ENCODE measurements around the gene MOGAT1. TPM values are rescaled to one million over a fixed set of nuclear protein-coding genes. Genes with fewer than 3 reads are reported as not detected.

MOGAT1 gene
- total and polyA plus RNA-seq, 2 of the 8 experiments (the other 6 are each of a cell fraction or from before 2014, with no cell fraction given), result 0.11 to 0.67 TPM

DNA sequence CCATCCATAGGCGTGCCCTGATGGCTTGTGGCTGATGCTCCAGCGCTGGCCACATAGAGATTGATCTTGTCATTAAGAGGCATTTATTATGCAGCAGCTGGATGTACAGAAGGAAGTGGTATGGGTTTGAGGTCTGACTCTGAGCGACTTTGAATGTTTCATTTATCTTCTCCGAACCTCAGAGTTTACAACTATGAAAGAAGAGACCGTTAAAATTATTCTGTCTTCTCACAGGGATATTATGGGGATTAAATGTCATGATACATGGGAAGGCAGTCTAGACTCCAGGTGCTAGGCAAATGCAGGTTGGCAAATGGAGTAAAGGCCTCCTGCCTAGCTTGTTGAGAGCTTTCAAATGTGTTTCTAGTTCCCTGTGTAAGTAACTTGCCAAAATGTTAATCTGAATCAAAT lies 30.3 kb downstream of the MOGAT1 start (continued):
- TF ChIP-seq, protein P1, sequence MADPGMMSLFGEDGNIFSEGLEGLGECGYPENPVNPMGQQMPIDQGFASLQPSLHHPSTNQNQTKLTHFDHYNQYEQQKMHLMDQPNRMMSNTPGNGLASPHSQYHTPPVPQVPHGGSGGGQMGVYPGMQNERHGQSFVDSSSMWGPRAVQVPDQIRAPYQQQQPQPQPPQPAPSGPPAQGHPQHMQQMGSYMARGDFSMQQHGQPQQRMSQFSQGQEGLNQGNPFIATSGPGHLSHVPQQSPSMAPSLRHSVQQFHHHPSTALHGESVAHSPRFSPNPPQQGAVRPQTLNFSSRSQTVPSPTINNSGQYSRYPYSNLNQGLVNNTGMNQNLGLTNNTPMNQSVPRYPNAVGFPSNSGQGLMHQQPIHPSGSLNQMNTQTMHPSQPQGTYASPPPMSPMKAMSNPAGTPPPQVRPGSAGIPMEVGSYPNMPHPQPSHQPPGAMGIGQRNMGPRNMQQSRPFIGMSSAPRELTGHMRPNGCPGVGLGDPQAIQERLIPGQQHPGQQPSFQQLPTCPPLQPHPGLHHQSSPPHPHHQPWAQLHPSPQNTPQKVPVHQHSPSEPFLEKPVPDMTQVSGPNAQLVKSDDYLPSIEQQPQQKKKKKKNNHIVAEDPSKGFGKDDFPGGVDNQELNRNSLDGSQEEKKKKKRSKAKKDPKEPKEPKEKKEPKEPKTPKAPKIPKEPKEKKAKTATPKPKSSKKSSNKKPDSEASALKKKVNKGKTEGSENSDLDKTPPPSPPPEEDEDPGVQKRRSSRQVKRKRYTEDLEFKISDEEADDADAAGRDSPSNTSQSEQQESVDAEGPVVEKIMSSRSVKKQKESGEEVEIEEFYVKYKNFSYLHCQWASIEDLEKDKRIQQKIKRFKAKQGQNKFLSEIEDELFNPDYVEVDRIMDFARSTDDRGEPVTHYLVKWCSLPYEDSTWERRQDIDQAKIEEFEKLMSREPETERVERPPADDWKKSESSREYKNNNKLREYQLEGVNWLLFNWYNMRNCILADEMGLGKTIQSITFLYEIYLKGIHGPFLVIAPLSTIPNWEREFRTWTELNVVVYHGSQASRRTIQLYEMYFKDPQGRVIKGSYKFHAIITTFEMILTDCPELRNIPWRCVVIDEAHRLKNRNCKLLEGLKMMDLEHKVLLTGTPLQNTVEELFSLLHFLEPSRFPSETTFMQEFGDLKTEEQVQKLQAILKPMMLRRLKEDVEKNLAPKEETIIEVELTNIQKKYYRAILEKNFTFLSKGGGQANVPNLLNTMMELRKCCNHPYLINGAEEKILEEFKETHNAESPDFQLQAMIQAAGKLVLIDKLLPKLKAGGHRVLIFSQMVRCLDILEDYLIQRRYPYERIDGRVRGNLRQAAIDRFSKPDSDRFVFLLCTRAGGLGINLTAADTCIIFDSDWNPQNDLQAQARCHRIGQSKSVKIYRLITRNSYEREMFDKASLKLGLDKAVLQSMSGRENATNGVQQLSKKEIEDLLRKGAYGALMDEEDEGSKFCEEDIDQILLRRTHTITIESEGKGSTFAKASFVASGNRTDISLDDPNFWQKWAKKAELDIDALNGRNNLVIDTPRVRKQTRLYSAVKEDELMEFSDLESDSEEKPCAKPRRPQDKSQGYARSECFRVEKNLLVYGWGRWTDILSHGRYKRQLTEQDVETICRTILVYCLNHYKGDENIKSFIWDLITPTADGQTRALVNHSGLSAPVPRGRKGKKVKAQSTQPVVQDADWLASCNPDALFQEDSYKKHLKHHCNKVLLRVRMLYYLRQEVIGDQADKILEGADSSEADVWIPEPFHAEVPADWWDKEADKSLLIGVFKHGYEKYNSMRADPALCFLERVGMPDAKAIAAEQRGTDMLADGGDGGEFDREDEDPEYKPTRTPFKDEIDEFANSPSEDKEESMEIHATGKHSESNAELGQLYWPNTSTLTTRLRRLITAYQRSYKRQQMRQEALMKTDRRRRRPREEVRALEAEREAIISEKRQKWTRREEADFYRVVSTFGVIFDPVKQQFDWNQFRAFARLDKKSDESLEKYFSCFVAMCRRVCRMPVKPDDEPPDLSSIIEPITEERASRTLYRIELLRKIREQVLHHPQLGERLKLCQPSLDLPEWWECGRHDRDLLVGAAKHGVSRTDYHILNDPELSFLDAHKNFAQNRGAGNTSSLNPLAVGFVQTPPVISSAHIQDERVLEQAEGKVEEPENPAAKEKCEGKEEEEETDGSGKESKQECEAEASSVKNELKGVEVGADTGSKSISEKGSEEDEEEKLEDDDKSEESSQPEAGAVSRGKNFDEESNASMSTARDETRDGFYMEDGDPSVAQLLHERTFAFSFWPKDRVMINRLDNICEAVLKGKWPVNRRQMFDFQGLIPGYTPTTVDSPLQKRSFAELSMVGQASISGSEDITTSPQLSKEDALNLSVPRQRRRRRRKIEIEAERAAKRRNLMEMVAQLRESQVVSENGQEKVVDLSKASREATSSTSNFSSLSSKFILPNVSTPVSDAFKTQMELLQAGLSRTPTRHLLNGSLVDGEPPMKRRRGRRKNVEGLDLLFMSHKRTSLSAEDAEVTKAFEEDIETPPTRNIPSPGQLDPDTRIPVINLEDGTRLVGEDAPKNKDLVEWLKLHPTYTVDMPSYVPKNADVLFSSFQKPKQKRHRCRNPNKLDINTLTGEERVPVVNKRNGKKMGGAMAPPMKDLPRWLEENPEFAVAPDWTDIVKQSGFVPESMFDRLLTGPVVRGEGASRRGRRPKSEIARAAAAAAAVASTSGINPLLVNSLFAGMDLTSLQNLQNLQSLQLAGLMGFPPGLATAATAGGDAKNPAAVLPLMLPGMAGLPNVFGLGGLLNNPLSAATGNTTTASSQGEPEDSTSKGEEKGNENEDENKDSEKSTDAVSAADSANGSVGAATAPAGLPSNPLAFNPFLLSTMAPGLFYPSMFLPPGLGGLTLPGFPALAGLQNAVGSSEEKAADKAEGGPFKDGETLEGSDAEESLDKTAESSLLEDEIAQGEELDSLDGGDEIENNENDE (IDR thresholded peaks at IDR 0.05; ENCODE audit: insufficient replicate concordance, low read length), result no peak
- TF ChIP-seq RXRA (IDR thresholded peaks at IDR 0.05; ENCODE audit: insufficient read depth, low read depth, low read length) (no peak), SP1 (IDR thresholded peaks at IDR 0.05; ENCODE audit: low read depth, low read length) (no peak), GABPA (IDR thresholded peaks at IDR 0.05; ENCODE audit: borderline replicate concordance, insufficient read depth, low read length) (no peak), TCF12 (IDR thresholded peaks at IDR 0.05; ENCODE audit: low read depth, low read length) (no peak), EP300 (IDR thresholded peaks at IDR 0.05; ENCODE audit: borderline replicate concordance in 1 of 2, low read depth in 2 of 2, low read length in 2 of 2) (no peak), POU5F1 (IDR thresholded peaks at IDR 0.05; ENCODE audit: low read depth, low read length) (no peak), SP2 (IDR thresholded peaks at IDR 0.05; ENCODE audit: low read length) (no peak)
